WTC11 (cell line): Measurements from ENCODE around the gene KDSR. TPM values are rescaled to one million over a fixed set of nuclear protein-coding genes. Genes with fewer than 3 reads are reported as not detected.

ENCODE experiments used
- ATAC-seq: fragments of 200-7000 bp; cut with Tn5 transposase; 2 replicates; pipeline ENCODE4 v1.10.0; 2021; ENCODE audit warnings: mild to moderate bottlenecking, moderate library complexity
- CTCF ChIA-PET: fragments of 300-600 bp; sonication (Branson Sonifier 250); formaldehyde crosslinking; loops from one replicate; lab custom pipeline; 2021; ENCODE audit warnings: antibody characterized with exemption; lab: Charles Lee
- POLR2A ChIA-PET: fragments of 350-600 bp; sonication (Branson Sonifier 250); formaldehyde crosslinking; loops from one replicate; lab custom pipeline; 2021; ENCODE audit warnings: antibody characterized with exemption; lab: Charles Lee
- DNase-seq: peaks from one replicate; pipeline ENCODE4 v3.0.0; 2021; ENCODE audit warnings: low spot score
- H3K27ac Mint-ChIP-seq: 2 replicates; pipeline ENCODE4 v1.8.0; 2021; ENCODE audit warnings: mixed read lengths
- H3K27me3 Mint-ChIP-seq: 2 replicates; pipeline ENCODE4 v1.8.0; 2021; ENCODE audit warnings: low read depth, mild to moderate bottlenecking, moderate library complexity, mixed read lengths
- H3K36me3 Mint-ChIP-seq: 2 replicates; pipeline ENCODE4 v1.8.0; 2021; ENCODE audit warnings: mixed read lengths
- H3K4me1 Mint-ChIP-seq: 2 replicates; pipeline ENCODE4 v1.8.0; 2022; ENCODE audit warnings: mixed read lengths
- H3K4me3 Mint-ChIP-seq: 2 replicates; pipeline ENCODE4 v1.8.0; 2021; ENCODE audit warnings: mild to moderate bottlenecking, moderate library complexity, mixed read lengths
- H3K9me3 Mint-ChIP-seq: 2 replicates; pipeline ENCODE4 v1.8.0; 2021; ENCODE audit warnings: mixed read lengths
- ARID4B ChIP-seq: sonication (generic); formaldehyde crosslinking; IDR thresholded peaks from 2 replicates; pipeline ENCODE4 v1.8.0; 2023; ENCODE audit warnings: missing genetic modification reagents, mild to moderate bottlenecking, borderline replicate concordance
- ATF1 ChIP-seq: sonication (generic); formaldehyde crosslinking; IDR thresholded peaks from 2 replicates; pipeline ENCODE4 v1.8.1; 2023; ENCODE audit warnings: mild to moderate bottlenecking, moderate library complexity, missing genetic modification reagents
- ATF3 ChIP-seq: sonication (generic); formaldehyde crosslinking; conservative IDR thresholded peaks from 2 replicates; pipeline ENCODE4 v1.8.1; 2022; ENCODE audit warnings: mild to moderate bottlenecking, missing genetic modification reagents
- CREB1 ChIP-seq: sonication (generic); formaldehyde crosslinking; IDR thresholded peaks from 2 replicates; pipeline ENCODE4 v1.8.0; 2023; ENCODE audit warnings: mild to moderate bottlenecking, missing genetic modification reagents
- E2F1 ChIP-seq: sonication (generic); formaldehyde crosslinking; IDR thresholded peaks from 2 replicates; pipeline ENCODE4 v1.8.0; 2022; ENCODE audit warnings: mild to moderate bottlenecking, missing genetic modification reagents
- E2F4 ChIP-seq: sonication (generic); formaldehyde crosslinking; IDR thresholded peaks from 2 replicates; pipeline ENCODE4 v1.8.1; 2022; ENCODE audit warnings: low read depth, mild to moderate bottlenecking, moderate library complexity, missing genetic modification reagents, borderline replicate concordance
- E2F5 ChIP-seq: sonication (generic); formaldehyde crosslinking; IDR thresholded peaks from 2 replicates; pipeline ENCODE4 v1.8.1; 2022; ENCODE audit warnings: mild to moderate bottlenecking, moderate library complexity, missing genetic modification reagents
- ESRRA ChIP-seq: sonication (generic); formaldehyde crosslinking; IDR thresholded peaks from 2 replicates; pipeline ENCODE4 v1.8.1; 2022; ENCODE audit warnings: mild to moderate bottlenecking, missing genetic modification reagents, borderline replicate concordance
- HMGXB4 ChIP-seq: sonication (generic); formaldehyde crosslinking; IDR thresholded peaks from 2 replicates; pipeline ENCODE4 v1.8.1; 2023; ENCODE audit warnings: mild to moderate bottlenecking, moderate library complexity, missing genetic modification reagents
- NFYB ChIP-seq: sonication (generic); formaldehyde crosslinking; conservative IDR thresholded peaks from 2 replicates; pipeline ENCODE4 v1.8.0; 2022; ENCODE audit warnings: low read depth, missing genetic modification reagents
- PRRX2 ChIP-seq: fragments of 250-450 bp; sonication (Bioruptor Pico); IDR thresholded peaks from 2 replicates; pipeline ENCODE4 v1.8.0; 2021; ENCODE audit warnings: mild to moderate bottlenecking
- TP53 ChIP-seq: sonication (generic); formaldehyde crosslinking; IDR thresholded peaks from 2 replicates; pipeline ENCODE4 v1.8.1; 2023; ENCODE audit warnings: mild to moderate bottlenecking, missing genetic modification reagents
- USF2 ChIP-seq: sonication (generic); formaldehyde crosslinking; IDR thresholded peaks from 2 replicates; pipeline ENCODE4 v1.8.1; 2023; ENCODE audit warnings: mild to moderate bottlenecking, missing genetic modification reagents, moderate library complexity
- ZNF121 ChIP-seq: sonication (generic); formaldehyde crosslinking; IDR thresholded peaks from 2 replicates; pipeline ENCODE4 v1.8.0; 2023; ENCODE audit warnings: missing genetic modification reagents
- ZNF219 ChIP-seq: sonication (generic); formaldehyde crosslinking; IDR thresholded peaks from 2 replicates; pipeline ENCODE4 v1.8.0; 2023; ENCODE audit warnings: missing genetic modification reagents, mild to moderate bottlenecking, borderline replicate concordance
- ZNF423 ChIP-seq: fragments of 250-450 bp; sonication (Bioruptor Pico); IDR thresholded peaks from 2 replicates; pipeline ENCODE4 v2.1.2; 2022; ENCODE audit warnings: mild to moderate bottlenecking, moderate library complexity
- total RNA-seq: library from RNA; stranded (reverse); gene quantifications from 3 replicates; pipeline ENCODE4 v1.2.3, GENCODE V29; 2021

The KDSR gene
- total RNA-seq, 1 experiment from 2014 or later = 51.8 TPM

- TF ChIP-seq E2F5 = peak; percentile 59; the same call in 1 of the 2 replicates
- peak; percentile 80 for TF ChIP-seq ZNF423
- 0 out of 2 replicates have a peak, but pooled peaks have one; percentile 59 for TF ChIP-seq ESRRA (CRISPR knock-in tag)
- TF ChIP-seq HMGXB4 = peak; percentile 87; the same call in 1 of the 2 replicates
- peak; percentile 61; the same call in 1 of the 2 replicates for TF ChIP-seq ARID4B
- peak; percentile 63; the same call in 1 of the 2 replicates for TF ChIP-seq ZNF219 (CRISPR knock-in tag)
- 0 out of 2 replicates have a peak, but pooled peaks have one; percentile 58 for TF ChIP-seq PRRX2 (CRISPR knock-in tag)
- TF ChIP-seq CREB1 (CRISPR knock-in tag) = 0 out of 2 replicates have a peak, but pooled peaks have one; percentile 19
- peak; percentile 4 for TF ChIP-seq TP53 (CRISPR knock-in tag)
- TF ChIP-seq NFYB (CRISPR knock-in tag) = no peak
- no peak; the same call in 1 of the 2 replicates for TF ChIP-seq E2F4
- TF ChIP-seq USF2 (CRISPR knock-in tag) = 0 out of 2 replicates have a peak, but pooled peaks have one; percentile 1
Observed at GRCh38 chr18:63367053-63367953, at the start of gene KDSR (continued).

GRCh38 chr18:63412953-63413352 is 45.9 kb upstream of the KDSR start:
- peaks cover 50% of the 10 kb centered on the region for H3K36me3 Mint-ChIP-seq
- no peaks in the 10 kb centered on the region for H3K4me1 Mint-ChIP-seq
- peak overlapping the region; percentile 45; the same call in 1 of the 2 replicates for H3K27ac Mint-ChIP-seq
- no peaks in the 10 kb centered on the region for H3K9me3 Mint-ChIP-seq
- H3K27me3 Mint-ChIP-seq = no peaks in the 10 kb centered on the region
- ChIA-PET CTCF (no interaction called here), POLR2A (interaction anchor here (0.6 kb wide), 1 partner anchor 1572 kb away, joined by 7 read pairs; no protein-coding TSS in a partner anchor)
- no peak for ATAC-seq
- TF ChIP-seq E2F1 (CRISPR knock-in tag) = no peak
- no peak for TF ChIP-seq ATF1 (CRISPR knock-in tag)
- TF ChIP-seq ZNF121 (CRISPR knock-in tag) = no peak
- TF ChIP-seq ATF3 (CRISPR knock-in tag) = no peak
- no peak overlapping the region for H3K4me3 Mint-ChIP-seq
- no peak for DNase-seq
